ENCODE results near the gene PLEK.
"Not testable (repeated sequence)": the region's sequence is repeated elsewhere in the genome, so short reads cannot be mapped to it uniquely, and the experiment has no call there.

Gene PLEK

DNA sequence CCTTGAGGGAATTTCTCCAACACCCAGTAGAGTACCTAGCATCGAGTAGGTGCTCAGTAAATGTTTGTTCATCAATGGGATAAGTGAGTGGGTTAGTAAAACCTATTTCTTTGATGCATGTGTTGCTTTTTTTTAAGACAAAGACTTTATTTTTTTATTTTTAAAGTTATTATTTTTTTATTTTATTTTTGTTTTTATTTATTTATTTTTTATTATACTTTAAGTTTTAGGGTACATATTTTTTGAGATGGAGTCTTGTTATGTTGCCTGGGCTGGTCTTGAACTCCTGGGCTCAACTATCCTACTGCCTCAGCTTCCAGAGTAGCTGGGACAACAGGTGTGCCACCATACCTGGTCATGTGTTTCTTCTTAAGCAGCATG, 20.8 kb downstream of the PLEK start:
- no peak for DNase-seq (ENCODE audit: low read depth)

DNA sequence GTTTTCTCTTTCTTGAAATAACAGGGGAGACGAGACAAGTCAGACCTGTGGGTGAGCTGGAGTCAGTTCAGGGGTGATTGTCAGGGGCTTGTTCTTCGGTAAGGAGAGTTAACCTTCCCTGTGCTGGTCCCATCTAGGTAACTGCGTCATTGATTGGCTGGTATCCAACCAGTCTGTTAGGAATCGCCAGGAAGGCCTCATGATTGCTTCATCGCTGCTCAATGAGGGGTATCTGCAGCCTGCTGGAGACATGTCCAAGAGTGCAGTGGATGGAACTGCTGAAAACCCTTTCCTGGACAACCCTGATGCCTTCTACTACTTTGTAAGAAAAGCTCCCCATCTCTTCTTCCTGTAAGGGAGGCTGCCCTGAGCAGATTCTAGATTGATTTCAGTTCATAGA, 21.3 kb downstream of the PLEK start:
- DNase-seq (ENCODE audit: low read depth) = no peak

DNA sequence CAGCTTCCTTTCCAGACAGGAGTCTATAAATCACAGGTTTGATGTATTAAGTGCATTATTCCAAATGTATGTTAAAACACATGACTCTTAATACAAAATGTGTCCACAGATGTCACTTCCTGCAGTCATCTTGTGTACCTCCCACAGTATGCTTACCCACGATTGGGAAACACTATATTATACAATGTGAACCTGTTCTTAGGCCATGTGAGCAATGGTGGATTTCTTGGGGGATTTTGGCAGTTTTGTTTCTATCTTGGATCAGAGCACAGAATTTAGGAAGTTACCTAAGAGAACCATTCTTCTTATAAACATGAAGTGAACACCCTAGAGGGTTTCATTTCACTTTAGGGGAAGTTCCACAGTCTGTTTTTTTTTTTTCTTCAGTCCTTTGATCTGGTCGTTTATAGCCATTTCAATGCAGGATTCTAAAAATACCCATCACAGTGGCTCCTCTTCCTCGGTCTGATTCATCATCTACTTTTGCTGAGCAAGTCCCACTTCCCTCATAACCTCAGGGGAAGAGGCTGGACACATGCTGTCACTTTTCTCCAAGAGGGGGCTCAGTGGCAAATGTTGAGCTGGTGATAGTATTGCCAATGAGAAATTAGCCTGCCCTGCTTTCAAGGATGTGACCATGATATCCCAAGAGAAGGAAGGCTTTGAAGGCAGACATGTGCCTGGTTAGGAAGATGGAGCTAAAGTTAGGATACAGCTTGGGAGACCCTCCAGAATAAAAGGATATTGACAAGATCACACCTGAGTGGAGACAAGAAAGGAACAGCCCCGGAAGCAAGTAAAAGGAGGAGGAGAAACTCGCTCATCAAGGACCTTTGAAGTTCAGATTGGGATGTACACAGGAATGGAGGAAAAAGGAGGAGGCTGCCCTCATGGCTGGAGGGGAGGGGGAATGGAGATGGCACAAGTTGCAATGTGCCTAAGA, 22.6 kb downstream of the PLEK start:
- no peak for DNase-seq (ENCODE audit: low read depth)

DNA sequence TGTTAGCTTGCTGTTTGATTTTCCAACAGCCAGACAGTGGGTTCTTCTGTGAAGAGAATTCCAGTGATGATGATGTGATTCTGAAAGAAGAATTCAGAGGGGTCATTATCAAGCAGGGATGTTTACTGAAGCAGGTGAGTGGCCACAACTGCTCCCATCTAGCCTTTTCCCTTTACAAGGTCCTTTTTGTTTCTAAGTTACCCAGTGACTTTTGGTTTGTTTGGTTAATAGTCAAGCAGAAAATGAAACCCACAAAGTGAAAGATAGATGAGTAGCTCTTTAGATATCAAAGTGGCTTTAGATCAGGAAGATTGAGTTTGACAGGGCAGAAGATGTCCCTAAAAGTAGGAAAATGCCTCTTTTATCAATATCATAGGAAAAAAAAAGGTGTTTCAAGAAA, 23.3 kb downstream of the PLEK start:
- no peak for DNase-seq (ENCODE audit: low read depth)

DNA sequence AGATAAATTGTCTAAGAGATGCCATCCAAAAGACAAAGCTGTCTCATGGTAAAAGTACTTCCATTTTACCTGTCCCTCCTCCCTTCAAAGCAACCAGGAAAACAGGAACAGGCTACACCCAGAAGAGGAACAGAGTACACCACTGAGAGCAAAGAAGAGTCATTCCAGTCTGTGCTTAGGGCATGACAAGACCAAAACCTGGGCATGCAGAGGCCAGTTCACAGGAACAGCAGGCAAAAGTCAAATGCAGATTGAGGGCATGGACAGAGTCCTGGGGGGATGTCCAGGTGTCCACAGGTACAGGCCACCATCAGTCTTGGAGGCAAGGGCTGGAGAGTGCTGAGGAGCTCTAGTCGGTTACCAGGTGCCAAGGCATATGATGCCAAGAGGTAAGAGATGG, 23.7 kb downstream of the PLEK start:
- DNase-seq (ENCODE audit: low read depth) = no peak

DNA sequence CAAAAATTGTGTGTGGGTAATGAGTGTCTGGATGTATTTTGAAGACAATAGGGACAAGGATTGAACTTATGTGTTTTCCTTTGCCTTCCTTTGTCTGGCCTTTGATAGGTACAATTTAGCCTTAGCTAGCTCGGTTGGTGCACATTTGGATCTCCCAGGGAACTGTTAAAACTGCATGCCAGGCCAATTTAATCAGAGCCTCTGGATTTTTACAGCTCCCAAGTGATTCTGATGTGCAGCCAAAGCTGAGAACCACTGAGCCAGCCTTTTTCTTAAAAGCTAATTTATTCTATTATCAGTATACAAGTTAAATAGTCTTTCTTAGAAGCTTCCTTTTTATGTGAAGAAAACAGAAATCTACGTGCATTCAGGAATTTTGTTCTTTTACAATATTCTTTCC, 25.0 kb downstream of the PLEK start:
- no peak for DNase-seq (ENCODE audit: low read depth)

DNA sequence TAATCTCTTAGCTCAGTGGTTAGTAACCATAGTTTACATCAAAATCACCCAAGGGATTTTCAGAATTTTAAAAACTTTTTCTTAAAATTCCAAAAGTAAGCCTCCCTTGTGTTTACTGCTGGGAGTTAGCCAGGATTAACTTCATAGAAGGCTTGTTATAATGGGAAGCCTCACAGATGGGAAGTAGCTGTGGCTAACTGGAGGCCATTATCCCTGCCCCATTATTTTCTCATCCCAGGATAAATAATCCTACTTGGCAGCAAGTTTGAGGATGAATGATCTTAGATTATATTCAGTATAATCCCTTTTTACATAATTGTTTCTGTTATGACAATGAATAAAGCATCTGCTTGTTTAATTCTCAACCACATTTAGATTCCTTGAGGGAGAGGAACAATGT, 25.5 kb downstream of the PLEK start:
- DNase-seq (ENCODE audit: low read depth) = no peak

DNA sequence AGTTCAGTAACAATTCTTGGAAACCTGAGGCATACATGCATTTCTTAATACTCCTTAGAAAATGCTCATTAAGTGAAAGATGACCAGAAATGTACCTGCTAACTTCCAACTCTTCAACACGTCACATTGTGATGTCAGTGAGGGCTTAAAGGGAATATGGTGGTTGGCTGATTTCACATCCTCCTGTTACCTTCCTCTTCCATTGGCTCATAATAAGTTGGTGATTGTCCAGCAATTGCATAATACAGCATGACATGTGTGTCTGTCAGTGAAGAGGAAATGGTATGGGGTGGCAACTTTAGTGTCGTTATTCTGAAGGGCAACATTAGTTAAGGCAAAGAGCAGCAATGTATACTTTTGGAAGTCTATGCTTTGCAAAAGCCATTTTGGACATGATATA, 26.0 kb downstream of the PLEK start:
- no peak for DNase-seq (ENCODE audit: low read depth)

DNA sequence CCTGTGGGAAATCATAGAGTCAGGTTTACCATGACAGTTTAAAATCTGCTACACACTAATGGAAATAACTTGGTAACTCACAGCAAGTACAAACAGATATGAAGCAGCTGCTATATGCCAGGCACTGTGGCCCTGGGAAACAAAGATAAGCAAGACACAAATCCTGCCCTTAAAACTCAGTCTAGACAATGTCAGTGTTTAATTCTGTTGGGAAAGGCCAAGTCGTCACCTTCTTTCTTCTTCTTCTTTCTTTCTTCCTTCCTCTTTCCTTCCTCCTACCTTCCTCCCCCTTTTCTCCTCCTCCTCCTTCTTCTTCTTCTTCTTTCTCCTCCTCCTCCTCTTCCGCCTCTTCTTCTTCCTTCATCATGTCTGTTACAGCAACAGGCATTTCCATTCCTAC, 26.8 kb downstream of the PLEK start:
- no peak for DNase-seq (ENCODE audit: low read depth)

DNA sequence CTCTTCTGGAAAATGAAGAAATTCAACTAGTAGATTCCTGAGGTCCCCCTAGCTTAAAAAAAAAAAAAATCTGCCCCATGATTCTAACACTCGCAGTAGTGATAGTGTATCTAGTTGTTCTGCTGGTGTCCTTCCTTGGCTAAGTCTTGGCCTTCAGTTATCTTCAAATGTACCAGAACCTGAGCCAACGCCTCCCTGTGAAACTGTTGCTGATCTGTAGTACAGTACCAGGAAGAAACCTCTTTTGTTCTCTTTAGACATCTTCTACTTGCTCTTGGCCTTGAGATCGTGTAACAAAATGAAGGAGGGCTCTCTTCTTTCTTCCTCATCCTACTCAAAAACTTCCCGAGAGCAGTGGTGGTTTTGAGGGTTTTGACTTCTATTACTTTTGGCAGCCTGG, 31.0 kb downstream of the PLEK start:
- no peak for DNase-seq (ENCODE audit: low read depth)

DNA sequence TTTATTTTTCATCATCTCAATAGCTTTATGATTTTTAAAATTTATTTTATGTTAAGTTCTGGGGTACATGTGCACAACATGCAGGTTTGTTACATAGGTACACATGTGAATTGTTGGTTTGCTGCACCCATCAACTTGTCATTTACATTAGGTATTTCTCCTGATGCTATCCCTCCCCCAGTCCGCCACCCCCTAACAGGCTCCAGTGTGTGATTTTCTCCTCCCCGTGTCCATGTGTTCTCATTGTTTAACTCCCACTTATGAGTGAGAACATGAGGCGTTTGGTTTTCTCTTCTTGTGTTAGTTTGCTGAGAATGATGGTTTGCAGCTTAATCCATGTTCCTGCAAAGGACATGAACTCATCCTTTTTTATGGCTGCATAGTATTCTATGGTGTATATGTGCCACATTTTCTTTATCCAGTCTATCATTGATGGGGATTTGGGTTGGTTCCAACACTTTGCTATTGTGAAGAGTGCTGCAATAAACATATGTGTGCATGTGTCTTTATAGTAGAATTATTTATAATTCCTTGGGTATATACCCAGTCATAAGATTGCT, 32.7 kb downstream of the PLEK start:
- not testable (repeated sequence) for DNase-seq (ENCODE audit: low read depth)

DNA sequence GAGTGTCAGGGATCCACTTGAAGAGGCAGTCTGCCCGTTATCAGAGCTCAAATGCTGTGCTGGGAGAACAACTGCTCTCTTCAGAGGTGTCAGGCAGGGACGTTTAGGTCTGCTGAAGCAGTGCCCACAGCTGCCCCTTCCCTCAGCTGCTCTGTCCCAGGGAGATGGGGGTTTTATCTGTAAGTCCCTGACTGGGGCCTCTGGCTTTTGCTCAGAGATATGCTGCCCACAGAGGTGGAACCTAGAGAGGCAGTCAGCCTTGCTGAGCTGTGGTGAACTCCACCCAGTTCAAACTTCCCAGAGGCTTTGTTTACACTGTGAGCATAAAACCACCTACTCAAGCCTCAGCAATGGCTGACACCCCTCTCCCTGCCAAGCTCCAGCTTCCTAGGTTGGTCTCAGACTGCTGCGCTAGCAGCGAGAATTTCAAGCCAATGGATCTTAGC, 38.1 kb downstream of the PLEK start:
- DNase-seq (ENCODE audit: low read depth) = no peak

DNA sequence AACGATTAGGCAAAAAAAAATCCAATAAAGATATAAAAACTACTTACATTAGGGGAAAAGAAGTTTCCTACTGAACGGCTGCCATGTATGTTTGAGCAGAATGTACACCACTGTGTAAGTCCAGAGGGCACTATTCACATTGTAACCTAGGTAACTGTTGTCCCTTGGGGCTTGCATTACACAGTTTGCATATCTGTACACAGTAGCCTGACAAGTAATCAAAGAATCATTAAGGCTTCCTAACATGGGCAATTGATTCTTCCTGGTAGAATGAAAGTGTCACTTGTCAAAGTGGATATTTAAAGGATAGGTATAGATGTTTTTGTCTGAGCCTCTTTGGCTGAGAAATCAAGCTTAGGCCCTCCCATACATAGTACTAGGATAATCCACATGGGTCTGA, 39.1 kb downstream of the PLEK start:
- DNase-seq (ENCODE audit: low read depth) = no peak

DNA sequence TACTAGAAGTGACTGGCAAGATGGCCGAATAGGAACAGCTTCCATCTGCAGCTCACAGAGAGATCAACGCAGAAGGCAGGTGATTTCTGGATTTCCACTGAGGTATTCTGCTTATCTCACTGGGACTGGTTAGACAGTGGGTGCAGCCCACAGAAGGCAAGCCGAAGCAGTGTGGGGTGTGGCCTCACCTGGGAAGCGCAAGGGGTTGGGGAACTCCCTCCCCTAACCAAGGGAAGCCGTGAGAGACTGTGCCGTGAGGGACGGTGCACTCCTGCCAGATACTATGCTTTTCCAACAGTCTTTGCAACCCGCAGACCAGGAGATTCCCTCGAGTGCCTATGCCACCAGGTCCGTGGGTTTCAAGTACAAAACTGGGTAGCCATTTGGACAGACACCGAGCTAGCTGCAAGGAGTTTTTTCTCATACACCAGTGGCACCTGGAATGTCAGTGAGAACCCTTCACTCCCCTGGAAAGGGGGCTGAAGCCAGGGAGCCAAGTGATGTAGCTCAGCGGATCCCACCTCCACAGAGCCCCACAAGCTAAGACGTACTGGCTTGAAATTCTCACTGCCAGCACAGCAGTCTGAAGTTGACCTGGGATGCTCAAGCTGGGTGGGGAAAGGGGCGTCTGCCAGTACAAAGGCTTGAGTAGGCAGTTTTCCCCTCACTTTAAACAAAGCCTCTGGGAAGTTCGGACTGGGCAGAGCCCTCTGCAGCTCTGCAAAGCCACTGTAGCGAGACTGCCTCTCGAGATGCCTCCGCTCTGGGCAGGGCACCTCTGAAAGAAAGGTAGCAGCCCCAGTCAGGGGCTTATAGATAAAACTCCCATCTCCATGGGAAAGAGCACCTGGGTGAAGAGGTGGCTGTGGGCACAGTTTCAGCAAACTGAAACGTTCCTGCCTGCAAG, 40.1 kb downstream of the PLEK start:
- DNase-seq (ENCODE audit: low read depth) = no peak

DNA sequence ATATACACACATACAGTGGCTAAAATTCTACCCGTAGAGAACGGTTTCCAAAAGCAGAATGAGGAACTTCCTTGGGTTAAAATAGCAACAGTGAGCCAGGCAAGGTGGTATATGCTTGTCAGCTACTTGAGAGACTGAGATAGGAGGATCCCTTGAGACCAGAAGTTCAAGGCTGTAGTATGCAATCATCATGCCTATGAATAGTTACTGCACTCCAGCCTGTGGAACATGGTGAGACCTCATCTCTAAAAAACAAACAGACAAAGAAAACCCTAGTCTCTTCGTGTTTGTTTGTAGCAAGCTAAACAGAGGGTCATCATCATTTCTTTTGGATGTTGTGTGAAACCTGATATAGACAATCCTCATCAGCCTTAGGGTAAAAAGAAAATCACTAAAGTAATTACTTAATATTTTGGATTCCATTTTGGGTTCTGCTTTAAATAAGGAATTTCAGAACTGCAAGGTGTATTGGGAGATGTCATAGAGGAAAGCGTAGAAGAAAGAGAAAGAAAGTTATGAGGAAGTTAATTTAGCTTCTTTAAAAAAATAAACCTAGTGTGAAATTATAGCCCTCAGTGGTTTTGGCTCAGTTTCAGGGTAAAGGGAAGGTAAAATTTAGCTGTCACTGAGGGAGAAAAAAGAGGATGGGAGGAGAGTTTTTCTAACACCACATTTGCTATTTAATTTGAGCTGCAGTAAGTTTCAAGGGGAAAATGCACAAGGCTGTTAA, 46.5 kb downstream of the PLEK start:
- DNase-seq (ENCODE audit: low read depth) = no peak

DNA sequence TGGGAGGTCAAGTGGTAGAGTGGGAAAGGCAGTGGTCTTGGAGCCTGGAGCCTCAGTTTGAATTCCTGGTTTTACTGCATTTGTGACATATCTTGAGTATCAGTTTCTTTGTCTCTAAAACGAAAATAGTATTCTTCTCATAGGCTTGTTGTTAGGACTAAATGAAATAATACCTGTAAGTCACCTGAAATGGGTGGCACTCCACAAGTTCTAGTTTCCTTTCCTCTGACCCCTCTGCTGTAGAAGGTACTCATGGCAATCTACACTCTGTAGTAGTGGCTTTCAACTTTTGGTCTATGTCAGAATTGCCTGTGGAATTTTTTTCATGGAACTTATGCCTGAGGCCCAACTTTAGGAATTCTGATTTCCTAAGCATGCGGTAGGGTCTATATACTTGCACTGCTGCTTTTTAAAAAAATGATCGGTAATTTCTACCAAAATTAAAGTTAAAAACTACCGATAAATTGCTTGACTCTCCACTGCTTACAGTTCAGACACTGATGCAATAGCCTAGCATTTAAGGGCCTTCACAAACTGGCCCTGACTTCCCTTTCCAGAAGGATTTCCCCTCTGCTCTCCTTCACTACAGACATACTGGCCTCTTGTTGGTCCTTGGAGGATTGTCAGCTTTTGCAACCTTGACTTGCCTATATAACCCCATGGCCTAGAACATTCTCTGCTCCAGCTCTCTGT, 47.2 kb downstream of the PLEK start:
- DNase-seq (ENCODE audit: low read depth) = no peak

DNA sequence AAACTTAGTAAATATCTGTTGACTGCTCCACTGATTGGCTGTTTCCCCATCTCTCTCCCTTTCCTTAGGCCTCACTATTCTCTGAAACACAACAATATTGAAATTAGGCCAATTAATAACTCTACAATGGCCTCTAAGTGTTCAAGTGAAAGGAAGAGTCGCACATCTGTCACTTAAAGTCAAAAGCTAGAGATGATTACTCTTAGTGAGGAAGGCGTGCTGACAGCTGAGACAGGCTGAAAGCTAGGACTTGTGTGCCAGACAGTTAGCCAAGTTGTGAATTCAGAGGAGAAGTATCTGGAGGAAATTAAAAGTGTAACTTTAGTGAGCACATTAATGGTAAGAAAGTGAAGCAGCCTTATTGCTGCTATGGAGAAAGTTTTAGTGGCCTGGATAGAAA, 48.4 kb downstream of the PLEK start:
- no peak for DNase-seq (ENCODE audit: low read depth)

DNA sequence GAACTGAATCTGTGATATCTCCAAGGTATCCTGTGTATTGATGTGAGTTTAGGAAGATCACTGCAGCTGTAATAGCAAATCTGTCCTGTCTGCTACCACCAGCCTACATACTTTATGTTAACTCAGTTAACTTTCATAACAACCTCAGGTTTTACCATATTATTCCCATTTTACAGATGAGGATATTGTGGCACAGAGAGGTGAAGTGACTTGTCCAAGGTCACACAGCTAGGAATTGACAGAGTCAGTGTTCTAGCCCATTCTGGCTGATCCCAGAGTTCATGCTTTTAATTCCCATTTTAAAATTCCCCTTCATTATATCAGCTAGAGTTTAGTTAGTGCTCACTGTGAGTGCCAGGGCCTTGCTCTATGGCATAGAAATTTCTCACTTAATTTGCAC, 49.4 kb downstream of the PLEK start:
- DNase-seq (ENCODE audit: low read depth) = no peak

DNA sequence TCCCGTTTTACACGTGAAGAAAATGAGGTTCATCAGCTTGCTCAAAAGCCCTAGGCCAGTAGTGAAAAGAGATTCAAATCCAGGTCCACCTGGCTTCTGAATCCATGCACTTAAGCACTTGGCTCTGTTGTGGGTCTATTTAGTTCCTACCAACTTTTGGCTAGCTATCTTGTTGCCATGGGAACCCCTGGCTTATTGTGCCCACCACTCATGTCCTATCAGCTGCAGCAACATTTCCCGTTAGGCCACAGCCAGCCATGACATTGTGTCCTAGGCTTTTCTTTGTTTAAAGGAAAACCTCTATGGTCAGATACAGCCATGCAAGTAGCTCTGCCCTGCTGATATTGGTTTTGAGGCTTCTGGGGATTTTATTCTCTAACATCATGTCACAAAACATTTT, 49.8 kb downstream of the PLEK start:
- DNase-seq (ENCODE audit: low read depth) = no peak

DNA sequence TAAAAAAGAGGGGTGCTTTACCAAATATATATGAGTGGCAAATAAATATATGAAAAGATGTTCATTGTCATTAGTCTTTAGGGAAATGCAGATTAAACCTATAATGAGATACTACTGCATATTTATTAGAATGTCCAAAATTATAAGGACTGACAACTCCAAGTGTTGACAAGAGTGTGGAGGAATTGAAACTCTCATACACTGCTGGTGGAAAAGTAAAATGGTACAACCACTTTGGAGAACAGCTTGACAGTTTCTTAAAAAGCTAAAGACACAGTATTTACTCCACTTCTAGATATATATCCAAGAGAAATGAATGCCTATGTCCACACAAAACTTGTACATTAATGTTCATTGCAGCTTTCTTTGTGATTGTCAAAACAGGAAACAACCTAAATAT, 50.4 kb downstream of the PLEK start:
- DNase-seq (ENCODE audit: low read depth) = no peak

DNA sequence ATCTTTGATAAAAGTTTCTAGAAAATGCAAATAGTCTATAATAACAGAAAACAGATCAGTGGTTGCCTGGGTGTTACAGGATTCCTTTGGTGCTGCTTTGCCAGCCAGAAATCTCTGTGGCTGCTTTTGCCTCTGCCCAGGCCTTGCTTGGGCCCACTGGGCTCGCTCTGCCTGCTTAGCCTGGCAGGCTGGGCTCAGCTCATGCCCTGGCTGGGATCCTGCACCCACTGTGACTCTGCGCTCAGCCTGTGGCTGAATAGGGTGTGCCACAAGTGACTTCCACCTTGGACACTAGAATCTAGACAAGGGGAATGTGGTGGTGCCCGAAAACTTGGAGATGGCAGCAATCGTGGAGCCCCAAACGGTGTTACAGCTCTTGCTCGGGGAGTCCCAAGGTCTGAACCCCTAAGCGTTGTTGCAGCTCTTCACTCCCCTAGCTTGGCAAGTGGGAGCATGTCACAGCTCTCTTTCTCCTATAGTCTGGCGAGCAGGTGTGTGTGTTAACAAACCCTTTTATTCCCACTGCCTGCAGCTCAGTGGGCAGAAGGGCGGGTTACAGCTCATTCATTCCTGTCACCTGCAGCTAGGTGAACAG, 51.1 kb downstream of the PLEK start:
- DNase-seq (ENCODE audit: low read depth) = no peak

Measured in activated T-cell treated with anti-CD3 and anti-CD28 coated beads for 24 hours (primary cell).